Suprapubic skin (tissue), 3 donors: ENCODE data around the gene RAD23B.

Experiments
- POLR2A ChIP-seq, 2 donors: fragments of 450-650 bp; IDR thresholded peaks; one replicate each; pipeline ENCODE4 v1.6.1; 2017; ENCODE audit warnings: antibody characterized with exemption in 2 of 2, mild to moderate bottlenecking in 2 of 2, moderate library complexity in 2 of 2
- TF ChIP-seq, protein P1 (sequence below), 2 donors: fragments of 200-600 bp in 1 of 2; fragments of 450-650 bp in 1 of 2; sonication (generic) in 1 of 2; IDR thresholded peaks; one replicate each; pipeline ENCODE4 v1.5.1; 2016 to 2019; ENCODE audit warnings: antibody characterized with exemption in 2 of 2, mild to moderate bottlenecking in 1 of 2, moderate library complexity in 1 of 2

DNA sequence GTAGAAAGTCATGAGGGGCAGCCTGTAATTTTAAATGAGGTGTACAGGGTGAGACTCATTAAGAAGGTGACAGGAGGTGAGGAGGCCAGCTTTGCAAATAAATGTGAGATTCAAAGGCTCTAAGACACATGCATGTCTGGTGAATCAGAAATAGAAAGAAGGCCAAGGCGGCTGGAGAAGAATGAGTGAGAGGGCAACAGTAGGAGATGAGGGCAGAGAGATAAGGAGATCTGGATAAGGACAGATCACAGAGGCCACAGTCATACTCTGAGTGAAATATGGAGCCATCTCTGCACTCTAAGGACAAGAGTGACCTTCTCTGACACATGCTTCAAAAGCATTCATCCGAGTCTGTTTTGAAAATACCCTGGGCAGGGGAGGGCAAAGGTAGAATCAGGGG, 90.7 kb downstream of the RAD23B start:
- TF ChIP-seq, protein P1, sequence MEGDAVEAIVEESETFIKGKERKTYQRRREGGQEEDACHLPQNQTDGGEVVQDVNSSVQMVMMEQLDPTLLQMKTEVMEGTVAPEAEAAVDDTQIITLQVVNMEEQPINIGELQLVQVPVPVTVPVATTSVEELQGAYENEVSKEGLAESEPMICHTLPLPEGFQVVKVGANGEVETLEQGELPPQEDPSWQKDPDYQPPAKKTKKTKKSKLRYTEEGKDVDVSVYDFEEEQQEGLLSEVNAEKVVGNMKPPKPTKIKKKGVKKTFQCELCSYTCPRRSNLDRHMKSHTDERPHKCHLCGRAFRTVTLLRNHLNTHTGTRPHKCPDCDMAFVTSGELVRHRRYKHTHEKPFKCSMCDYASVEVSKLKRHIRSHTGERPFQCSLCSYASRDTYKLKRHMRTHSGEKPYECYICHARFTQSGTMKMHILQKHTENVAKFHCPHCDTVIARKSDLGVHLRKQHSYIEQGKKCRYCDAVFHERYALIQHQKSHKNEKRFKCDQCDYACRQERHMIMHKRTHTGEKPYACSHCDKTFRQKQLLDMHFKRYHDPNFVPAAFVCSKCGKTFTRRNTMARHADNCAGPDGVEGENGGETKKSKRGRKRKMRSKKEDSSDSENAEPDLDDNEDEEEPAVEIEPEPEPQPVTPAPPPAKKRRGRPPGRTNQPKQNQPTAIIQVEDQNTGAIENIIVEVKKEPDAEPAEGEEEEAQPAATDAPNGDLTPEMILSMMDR (IDR thresholded peaks at IDR 0.05) = no peak
- TF ChIP-seq POLR2A (IDR thresholded peaks at IDR 0.05) = no peak
